Smooth muscle cell of the brain vasculature (primary cell): ENCODE measurements around the gene CRADD.
"Not testable (repeated sequence)": the region's sequence is repeated elsewhere in the genome, so short reads cannot be mapped to it uniquely, and the experiment has no call there.

Experiments
- DNase-seq: peaks from one replicate; pipeline ENCODE4 v3.0.0-alpha.2; 2012; ENCODE audit warnings: low read depth, low spot score

CRADD gene

GRCh38 chr12:93757792-93758694 lies 80.9 kb downstream of the CRADD start:
- no peak for DNase-seq

GRCh38 chr12:93758801-93759373 lies 81.7 kb downstream of the CRADD start:
- no peak for DNase-seq

- no peak for DNase-seq
Observed at GRCh38 chr12:93759512-93760081, 82.4 kb downstream of the CRADD start.

- no peak for DNase-seq
Observed at GRCh38 chr12:93760275-93760875, 83.2 kb downstream of the CRADD start.

GRCh38 chr12:93762059-93762719 lies 85.0 kb downstream of the CRADD start:
- DNase-seq, result no peak

- no peak for DNase-seq
Observed at GRCh38 chr12:93762912-93763553, 85.9 kb downstream of the CRADD start.

- DNase-seq, result no peak
Observed at GRCh38 chr12:93763746-93764147, 86.6 kb downstream of the CRADD start.

GRCh38 chr12:93766371-93766770 lies 89.2 kb downstream of the CRADD start:
- DNase-seq, result no peak

GRCh38 chr12:93766796-93767523 lies 89.8 kb downstream of the CRADD start:
- DNase-seq, result no peak

GRCh38 chr12:93767524-93767863 lies 90.3 kb downstream of the CRADD start:
- no peak for DNase-seq

- no peak for DNase-seq
Observed at GRCh38 chr12:93772003-93772700, 95.0 kb downstream of the CRADD start.

GRCh38 chr12:93773122-93773871 lies 96.1 kb downstream of the CRADD start:
- no peak for DNase-seq

GRCh38 chr12:93776581-93777018 lies 99.4 kb downstream of the CRADD start:
- DNase-seq, result no peak

- DNase-seq, result no peak
Observed at GRCh38 chr12:93777254-93777653, 100.1 kb downstream of the CRADD start.

GRCh38 chr12:93778306-93778705 lies 101.1 kb downstream of the CRADD start:
- no peak for DNase-seq

GRCh38 chr12:93778766-93779165 lies 101.6 kb downstream of the CRADD start:
- DNase-seq, result no peak

- DNase-seq, result no peak
Observed at GRCh38 chr12:93780101-93780641, 103.0 kb downstream of the CRADD start.

- DNase-seq, result not testable (repeated sequence)
Observed at GRCh38 chr12:93780886-93781285, 103.7 kb downstream of the CRADD start.

- DNase-seq, result not testable (repeated sequence)
Observed at GRCh38 chr12:93781961-93782360, 104.8 kb downstream of the CRADD start.
